Activated T-cell treated with anti-CD3 and anti-CD28 coated beads, Interleukin-2, amount 50 U/mL, for 1 hour (primary cell): ENCODE results near the gene SMARCD1.
"Not testable (repeated sequence)": the region's sequence is repeated elsewhere in the genome, so short reads cannot be mapped to it uniquely, and the experiment has no call there.

Source experiments
- DNase-seq: peaks from one replicate; pipeline ENCODE4 v3.0.0-alpha.2; 2020

SMARCD1 gene

DNA sequence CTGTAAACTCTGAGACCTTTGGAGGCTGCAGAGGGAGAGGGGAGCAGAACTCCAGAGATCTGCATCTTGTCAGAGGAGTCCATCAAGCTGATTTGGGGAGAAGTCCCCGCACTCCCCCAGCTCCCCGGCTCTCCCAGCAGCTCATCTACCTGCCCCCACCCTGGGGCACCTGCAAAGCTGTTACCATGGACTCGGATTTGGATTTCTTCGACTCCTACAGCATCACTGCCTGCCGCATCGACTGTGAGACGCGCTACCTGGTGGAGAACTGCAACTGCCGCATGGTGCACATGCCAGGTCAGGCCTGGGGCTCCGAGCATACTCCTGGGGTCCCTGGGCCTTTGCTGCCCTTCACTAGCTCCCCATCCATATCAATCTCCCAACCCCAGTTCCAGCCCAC, 6.9 kb upstream of the SMARCD1 start:
- DNase-seq = no peak

DNA sequence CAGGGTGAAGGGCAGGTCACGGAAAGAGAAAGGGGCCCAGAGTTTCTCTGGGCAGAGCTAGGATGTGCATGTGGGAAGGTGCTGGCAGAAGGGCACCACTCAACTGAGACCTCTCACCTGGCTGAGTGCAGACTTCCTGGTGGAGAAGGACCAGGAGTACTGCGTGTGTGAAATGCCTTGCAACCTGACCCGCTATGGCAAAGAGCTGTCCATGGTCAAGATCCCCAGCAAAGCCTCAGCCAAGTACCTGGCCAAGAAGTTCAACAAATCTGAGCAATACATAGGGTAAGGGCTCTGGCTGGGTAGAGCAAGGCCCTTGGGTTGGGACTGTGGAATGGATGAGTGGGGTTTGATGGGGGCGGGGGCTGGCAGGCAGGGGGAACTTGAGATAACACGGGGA, 5.4 kb upstream of the SMARCD1 start:
- no peak for DNase-seq

DNA sequence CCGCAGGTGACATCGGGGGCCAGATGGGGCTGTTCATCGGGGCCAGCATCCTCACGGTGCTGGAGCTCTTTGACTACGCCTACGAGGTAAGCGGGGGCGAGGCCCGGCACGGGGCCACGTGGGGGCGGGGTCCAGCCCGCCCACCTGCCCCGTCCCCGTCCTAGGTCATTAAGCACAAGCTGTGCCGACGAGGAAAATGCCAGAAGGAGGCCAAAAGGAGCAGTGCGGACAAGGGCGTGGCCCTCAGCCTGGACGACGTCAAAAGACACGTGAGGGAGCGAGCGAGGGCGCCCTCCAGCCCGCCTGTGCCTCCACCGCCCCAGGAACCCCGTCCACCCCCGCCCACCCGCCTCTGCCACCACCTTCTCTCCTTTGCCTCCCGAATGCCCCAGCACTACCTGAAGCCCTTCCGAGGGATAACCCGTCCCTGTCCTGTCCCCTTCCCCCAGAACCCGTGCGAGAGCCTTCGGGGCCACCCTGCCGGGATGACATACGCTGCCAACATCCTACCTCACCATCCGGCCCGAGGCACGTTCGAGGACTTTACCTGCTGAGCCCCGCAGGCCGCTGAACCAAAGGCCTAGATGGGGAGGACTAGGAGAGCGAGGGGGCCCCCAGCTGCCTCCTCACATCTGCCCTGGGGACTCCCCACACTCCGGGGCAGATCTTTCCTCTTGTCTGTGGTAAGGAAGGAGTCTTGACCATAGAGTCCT, 3.9 kb upstream of the SMARCD1 start:
- no peak for DNase-seq

DNA sequence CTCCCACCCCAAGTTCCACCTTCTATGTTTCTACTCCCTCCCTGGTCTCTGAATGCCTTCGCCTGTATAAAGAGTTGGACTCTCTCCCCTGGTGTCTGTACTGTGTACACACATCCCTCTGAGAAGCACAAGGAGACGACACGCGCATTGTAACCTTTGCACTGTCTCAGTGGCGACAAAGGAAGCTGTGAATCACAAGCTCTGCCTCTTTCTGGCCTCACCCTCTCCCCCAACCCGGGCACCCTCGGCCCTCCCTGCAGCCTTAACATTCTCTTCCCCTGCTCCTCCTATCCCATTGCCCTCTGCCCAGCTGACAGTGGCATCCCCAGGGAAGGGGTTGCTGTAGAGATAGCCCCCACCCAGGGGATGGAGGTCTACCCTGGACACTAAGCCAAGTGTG, 2.5 kb upstream of the SMARCD1 start:
- no peak for DNase-seq

DNA sequence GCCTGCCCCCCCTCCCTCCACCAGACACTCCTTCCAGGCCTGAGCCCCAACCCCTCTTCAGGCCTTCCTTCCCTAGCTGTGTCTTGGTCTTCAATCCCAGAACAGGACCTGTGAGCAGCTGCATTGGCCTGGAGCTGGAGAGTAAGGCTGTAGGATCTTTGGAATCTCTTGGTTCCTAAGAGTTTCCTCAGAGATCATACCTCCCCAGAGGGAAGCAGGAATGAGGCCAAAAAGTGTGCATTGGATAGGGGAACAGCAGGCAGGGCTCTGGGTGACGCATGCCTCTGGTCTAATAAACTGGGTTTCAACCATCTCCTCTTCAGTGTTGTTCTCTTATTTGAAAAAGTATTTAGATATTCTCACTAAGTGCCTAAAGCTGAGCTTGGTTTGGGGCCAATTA, 1.8 kb upstream of the SMARCD1 start:
- DNase-seq = no peak

DNA sequence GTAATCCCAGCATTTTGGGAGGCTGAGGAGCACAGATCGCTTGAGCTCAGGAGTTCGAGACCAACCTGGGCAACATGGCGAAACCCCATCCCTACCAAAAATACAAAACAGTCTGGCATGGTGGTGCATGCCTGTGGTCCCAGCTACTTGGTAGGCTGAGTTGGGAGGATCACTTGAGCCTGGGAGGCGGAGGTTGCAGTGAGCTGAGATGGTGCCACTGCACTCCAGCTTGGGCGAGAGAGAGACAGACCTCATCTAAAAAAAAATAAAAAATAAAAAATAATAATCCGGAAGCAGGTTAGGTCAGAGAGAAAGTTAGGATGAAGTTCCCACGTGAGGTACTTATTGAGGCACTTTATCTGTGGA, 750 bp upstream of the SMARCD1 start:
- DNase-seq = not testable (repeated sequence)

DNA sequence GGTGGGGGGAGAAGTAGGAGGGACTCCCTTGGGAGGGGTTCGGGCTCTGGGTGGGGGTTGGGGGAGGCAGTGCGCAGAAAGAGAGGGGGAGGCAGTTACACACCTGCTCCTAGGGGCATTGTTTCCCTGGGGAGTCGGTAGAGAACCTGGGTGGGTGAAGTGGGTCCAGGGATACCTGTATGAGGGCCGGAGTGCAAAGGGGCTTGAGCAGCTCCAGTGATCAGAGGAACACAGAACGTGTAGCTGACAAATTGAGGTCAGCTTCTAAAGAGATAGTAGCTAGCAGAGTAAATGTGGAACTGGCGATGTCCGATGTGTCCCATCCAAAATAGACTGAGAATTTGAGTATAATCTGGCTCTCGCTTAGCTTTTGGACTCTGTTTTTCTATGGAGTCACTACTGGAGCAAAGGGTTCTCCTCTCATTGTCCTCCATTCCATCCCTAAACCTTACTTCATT, 502 bp downstream of the SMARCD1 start:
- DNase-seq = no peak

DNA sequence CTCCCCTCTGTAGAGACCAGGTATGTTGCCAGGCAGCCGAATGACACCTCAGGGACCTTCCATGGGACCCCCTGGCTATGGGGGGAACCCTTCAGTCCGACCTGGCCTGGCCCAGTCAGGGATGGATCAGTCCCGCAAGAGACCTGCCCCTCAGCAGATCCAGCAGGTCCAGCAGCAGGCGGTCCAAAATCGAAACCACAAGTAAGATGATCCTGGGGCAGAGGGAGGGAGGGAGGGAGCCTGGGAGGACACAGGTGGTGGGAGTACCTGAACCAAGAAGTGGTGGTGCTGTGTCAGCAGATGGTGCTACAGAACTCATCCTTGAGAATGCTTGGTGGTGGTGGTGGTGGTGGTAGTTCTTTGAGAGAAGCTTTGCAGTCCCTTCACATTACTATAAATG, 1.0 kb downstream of the SMARCD1 start:
- DNase-seq = no peak

DNA sequence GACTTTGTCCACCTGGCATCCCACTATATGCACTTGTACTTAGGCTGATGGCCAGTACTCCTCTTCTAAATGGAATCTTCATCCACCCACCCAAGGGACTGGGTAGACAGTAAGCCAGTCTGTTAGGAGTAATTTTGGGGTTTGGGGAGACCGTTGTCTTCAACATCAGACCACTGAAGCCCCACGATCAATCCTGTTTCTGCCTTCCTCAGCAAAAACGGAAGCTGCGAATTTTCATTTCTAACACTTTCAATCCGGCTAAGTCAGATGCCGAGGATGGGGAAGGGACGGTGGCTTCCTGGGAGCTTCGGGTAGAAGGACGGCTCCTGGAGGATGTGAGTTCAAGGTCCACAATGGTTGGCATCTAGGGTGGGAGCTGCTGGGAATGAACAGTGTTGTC, 2.0 kb downstream of the SMARCD1 start:
- DNase-seq = no peak

DNA sequence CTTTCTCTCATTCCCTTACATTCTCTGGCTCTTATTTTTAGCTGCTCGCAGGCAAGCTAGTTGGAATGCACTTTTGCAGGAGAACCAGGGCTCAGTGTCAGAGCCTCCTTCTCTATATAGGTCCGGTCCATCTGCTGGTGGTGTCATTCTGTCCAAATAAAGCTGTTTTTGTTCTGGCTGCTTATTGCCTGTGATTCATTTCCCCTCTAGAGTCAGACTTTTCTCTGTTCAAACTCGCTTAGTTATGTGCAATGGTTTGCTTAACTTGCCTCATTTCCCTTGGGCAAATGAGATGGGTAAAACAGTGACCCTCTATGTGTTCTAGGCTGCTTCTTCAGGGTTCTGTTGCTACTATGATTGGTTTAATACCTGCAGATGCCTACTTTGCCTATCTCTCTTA, 2.9 kb downstream of the SMARCD1 start:
- no peak for DNase-seq

DNA sequence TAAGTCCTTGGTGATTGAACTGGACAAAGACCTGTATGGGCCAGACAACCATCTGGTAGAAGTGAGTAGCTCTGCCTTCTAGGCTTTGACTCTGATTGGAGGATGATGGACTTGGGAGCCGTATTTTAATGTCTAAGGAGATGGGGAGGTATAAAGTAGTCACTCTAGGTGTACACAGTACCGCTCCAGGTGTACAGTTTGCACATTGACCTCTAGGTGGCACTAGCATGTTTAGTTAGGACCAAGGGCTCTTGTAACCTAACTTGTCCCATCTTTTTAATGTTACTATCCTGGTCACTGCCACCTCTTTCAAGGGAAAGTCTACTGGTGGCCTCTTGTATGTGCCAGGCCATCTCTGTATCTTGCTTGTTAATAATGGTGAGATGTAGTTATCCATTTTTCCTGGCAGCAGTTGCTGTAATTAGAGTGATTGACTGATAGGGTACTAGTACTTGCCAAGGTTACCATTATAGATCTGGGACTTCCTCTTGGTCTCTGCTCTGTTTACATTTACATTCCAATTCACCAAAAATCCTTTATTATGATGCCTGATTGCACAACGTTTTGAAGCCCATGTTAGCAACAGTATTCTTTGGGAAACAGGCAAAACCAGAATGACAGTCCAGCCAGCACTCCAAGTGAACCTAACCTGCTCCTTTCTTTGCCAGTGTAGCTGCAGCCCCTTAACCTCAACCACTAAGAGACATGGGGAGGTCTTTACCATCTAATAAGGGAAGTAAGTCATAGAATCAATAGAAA, 3.6 kb downstream of the SMARCD1 start:
- DNase-seq = peak; percentile 37

DNA sequence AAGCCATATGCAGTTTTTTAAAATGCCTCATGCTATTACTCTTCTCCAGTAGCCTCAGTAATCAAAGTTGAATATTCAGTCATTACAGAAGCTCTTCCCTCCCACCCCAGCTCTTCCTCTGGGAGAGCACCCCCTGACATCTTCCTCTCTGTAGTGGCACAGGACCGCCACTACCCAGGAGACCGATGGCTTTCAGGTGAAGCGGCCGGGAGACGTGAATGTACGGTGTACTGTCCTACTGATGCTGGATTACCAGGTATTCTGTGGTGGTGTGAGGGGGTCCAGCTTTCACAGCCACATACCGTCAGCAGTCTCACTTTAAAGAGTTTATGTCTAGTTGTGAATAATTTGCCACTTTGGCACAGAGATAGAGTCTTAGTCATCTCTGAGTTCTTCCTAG, 4.6 kb downstream of the SMARCD1 start:
- DNase-seq = no peak

DNA sequence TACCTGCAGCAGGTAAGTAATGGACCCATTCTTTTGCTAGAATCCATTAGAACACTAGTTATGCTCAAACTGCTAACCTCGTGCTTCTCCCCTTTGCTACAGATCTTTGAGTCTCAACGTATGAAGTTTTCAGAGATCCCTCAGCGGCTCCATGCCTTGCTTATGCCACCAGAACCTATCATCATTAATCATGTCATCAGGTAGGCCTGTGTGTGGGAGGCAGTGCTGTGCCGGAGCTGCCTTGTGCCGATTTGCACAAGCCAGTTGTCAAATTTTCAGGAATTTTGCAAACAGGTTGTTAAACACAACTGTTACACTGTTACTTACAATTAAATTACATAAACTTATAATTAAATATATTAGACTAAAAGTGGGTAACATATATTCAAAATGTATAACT, 5.2 kb downstream of the SMARCD1 start:
- no peak for DNase-seq

DNA sequence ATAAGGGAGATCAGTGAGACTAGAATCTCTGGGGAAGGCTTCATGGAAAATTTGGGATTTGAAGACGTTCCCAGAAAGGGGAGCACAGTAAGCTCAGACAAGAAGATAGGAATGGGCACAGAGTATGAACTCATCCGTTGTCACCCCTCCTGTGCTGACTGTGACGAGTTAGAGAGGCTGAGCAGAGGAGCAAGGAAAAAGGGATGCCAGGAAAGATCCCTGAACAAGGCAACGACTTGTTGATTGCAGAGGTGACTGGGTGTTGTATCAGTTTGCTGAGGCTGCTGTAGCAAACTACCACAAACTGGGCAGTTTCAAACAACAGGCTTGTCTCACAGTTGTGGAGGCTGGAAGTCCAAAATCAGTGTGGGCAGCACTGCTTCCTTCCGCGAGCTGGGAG, 12.8 kb downstream of the SMARCD1 start:
- DNase-seq = no peak

DNA sequence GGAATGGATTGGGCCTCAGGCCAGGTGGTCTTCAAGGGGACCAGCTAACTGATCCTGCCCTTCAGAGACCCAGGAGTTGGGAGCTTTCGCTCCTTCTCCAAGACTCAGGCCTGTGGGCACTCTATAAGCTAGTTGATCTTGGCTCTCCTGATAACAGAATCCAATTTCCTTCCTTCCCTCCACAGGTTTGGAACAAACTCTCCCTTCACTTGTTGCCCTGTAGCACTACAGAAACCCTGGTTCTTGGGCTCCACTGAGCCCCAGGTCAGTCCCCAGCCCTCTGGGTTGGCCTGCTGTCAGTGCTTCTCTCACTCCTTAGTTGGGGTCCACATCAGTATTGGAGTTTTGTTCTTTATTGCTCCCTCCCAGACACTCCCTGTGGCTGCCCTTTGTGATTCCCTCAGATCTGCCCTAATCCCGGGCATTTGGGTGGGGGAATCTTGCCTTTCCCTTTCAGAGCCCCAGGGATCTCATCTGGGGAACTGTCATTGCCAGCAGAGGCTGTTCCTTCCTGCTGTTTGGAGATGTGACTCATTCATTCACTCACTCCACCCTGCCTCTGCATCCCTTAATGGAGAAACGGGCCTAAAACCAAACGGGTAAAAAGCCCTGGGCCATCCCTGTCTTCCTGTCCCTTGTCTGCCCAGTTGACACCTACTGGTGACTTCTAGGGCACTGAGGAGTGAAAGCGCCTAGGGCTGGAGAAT, 14.3 kb downstream of the SMARCD1 start:
- DNase-seq = no peak

DNA sequence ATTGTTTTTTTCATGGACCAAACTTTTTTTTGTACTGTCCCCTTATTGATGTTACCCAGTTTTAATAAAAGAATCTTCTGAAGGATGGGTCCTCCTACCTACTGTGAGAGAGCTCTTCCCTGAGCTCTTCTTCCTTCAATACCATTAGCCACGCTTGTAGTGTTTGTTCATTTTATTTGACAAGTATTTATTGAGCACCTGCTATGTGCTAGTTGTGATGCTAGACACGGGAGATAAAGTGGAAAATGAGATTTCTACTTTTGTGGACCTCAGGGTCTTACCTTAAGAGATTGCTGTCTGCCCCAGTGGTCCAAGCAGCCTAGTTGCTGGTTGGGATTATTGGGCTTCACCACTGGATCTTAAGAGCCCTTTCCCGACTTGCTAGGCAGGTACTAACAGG, 15.4 kb downstream of the SMARCD1 start:
- DNase-seq = no peak

DNA sequence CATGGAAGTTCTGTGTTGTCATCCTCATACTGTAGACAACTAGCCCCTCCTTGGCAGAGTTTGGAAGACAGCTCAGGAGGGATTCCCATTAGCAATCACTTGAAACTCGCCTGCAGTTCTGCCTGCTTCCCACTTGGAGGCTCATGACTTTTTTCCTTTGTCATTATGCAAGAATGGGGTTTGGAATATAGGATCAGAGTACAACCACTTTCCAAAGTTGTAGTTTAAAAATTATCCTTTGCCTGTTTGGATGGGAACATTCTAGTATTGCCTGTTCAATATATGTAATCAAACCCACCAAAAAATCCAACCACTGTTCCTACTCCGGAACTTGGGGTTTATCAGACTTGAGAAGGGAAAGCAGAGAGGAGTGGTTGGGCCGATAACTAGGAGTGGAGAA, 16.5 kb downstream of the SMARCD1 start:
- DNase-seq = no peak

DNA sequence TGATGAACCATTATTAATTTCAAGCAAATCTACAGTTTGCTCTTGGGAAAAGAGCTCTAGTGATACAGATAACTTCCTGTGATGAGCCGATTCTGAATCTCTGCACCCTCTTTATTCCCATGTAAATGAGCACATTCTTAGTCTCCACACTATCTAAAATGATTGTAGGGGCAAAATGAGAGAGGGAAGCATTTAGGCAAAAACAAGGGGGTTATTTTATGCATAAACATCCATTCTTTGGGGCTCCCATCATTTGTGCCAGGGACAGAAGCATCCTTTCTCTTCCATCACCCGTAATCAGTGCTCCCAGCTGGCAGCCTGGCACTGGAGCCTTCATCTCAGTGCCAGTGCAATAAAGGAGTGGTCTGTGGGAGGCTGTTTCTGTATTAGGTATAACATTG, 17.0 kb downstream of the SMARCD1 start:
- no peak for DNase-seq

DNA sequence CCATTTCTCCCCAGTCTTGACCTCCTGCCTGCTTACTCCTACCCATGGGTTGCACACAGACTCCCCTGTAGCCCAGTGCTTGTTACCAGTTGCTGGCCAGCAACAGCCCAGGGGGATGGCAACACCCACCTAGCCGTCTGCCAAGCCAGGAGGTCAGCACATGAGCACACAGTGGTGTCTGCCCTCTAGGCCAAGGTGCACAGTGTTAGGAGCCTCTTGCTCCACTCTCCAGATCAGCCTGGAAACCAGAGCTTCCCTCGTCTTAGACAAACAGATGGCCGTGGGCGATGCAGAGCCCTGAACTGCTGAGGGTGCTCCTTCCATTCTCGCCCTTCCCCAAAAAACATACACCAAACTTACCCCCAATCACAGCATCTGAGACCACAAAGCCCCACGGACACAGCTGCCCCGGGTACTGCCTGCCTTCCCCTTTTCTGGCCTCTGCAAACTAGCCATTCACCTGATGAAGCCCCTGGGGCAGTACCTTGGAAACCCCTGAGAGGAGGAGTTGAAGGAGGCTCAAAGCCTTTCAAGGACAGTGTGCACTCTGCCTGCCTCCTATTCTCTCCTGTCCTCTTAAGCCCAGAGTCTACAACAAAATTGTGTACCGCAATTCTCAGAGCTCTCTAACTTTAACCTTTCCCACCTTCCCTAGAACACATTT, 17.6 kb downstream of the SMARCD1 start:
- no peak for DNase-seq

DNA sequence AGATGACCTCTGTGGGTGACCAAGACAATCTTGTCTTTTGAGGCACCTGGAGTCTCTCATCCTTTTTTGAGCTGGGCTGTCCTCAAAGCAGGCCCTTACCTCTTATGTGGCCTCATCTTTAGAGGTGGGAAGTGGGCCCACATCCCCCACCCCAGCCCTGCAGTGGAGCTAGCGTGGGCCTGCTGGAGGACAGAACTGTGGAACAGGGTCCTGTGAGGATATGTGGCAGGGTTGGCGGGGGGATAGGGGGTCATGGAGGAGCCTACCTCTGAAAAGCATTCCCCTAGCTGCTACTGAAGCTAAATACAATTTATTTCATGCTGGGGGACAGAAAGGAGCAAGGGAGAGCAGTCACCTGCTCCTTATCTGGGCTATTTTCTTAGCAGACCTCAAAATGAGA, 18.2 kb downstream of the SMARCD1 start:
- no peak for DNase-seq

DNA sequence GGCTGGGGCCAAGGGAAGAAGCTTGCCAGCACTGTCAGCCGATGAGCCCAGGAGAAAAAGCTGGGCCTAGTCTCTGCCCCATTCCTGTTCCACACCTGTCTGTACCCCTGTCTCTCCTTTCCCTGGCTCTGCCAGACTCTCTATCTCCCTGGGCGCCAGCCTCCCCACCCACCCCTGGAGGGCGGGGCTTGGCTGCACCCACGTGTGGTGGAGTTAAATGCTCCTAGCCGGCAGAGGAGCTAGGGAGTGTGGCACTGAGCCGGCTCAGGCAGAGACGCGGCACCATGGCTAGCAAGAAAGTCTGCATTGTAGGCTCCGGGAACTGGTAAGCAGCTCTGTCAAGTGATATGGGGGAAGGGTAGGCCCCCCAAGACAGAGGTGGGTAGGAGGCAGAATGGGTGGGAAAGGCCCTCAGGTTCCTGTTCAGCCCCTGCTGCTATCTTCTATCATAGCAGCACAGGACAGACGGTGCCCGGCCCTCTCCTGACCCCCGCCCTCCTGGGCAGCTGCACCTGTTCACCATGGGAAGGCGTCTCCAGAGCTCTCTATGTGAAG, 18.7 kb downstream of the SMARCD1 start, which contains the start of gene GPD1:
GPD1 (plus strand) TSS at position 242 of the 555 bp plus-strand sequence; CDS start at position 285, 43 bp downstream.
- DNase-seq = no peak

DNA sequence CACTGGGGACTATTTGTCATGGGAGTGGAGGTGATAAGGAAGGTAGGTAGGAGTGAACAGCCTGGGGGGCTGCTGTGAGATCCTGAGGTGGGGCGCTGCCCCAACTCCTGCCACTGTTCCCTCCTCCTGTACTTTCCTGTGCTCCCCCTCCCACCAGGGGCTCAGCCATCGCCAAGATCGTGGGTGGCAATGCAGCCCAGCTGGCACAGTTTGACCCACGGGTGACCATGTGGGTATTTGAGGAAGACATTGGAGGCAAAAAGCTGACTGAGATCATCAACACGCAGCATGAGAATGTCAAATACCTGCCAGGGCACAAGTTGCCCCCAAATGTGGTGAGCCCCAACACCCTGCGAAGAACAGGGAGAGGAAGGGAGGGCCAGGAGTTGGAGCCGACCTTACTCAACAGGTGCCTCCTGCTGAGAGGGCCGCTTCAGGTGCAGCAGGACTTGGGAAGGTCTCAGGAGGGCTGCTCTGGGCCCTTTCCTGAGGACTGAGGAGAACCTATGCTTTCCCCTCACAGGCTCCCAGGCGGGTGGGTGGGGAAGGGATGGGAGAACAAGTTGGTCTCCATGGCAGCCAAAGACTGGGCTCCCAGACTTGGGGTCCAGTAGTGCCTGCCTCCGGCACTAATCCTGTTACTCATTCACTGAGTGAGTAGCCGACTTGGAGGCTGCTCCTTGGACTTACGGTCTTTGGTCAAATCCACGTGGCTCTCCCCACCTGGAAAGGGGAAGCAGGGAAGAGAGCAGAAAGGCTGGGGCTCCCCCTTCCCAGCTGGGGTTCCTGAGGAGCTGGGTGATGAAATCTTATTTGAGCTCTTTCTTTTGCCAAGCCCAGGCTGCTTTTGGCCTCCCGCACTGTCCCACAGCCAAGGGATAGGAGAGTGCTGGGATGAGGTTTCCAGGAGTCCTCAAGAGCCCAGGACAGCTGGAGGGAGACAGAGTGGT, 19.6 kb downstream of the SMARCD1 start:
- DNase-seq = no peak
